22Rv1 (cell line): ENCODE measurements around the gene LRRC7.

Source experiments
- ZFX ChIP-seq: fragments of 450-650 bp; IDR thresholded peaks from 2 replicates; pipeline ENCODE4 v1.6.1; 2017; ENCODE audit warnings: antibody characterized with exemption, borderline replicate concordance
- TF ChIP-seq, protein P1 (sequence below): fragments of 450-650 bp; IDR thresholded peaks from 2 replicates; pipeline ENCODE4 v1.5.1; 2017; ENCODE audit warnings: mild to moderate bottlenecking

DNA sequence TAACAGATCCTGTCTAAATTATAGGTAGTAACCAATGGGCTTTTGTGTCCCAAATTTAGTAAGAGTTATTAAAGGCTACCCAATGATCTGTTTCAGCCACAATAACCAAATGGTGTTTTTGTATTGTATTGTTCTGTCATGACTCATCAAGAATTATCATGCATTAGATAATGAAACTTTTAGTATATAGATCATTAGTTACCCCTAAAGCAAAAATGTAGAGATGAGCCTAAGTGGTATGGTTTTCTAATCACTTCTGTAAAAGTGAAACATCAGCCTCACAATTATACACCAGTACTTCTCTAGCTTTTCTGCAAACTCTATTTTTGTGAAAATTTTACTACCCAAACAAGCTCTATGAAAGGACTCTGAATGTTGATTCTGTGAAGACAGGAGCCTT lies 71.4 kb downstream of the LRRC7 start:
- TF ChIP-seq, protein P1, sequence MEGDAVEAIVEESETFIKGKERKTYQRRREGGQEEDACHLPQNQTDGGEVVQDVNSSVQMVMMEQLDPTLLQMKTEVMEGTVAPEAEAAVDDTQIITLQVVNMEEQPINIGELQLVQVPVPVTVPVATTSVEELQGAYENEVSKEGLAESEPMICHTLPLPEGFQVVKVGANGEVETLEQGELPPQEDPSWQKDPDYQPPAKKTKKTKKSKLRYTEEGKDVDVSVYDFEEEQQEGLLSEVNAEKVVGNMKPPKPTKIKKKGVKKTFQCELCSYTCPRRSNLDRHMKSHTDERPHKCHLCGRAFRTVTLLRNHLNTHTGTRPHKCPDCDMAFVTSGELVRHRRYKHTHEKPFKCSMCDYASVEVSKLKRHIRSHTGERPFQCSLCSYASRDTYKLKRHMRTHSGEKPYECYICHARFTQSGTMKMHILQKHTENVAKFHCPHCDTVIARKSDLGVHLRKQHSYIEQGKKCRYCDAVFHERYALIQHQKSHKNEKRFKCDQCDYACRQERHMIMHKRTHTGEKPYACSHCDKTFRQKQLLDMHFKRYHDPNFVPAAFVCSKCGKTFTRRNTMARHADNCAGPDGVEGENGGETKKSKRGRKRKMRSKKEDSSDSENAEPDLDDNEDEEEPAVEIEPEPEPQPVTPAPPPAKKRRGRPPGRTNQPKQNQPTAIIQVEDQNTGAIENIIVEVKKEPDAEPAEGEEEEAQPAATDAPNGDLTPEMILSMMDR = no peak
- no peak for TF ChIP-seq ZFX
